Measurements from ENCODE around the gene TP53BP1. TPM values are rescaled to one million over a fixed set of nuclear protein-coding genes. Genes with fewer than 3 reads are reported as not detected.
"Not testable (repeated sequence)": the region's sequence is repeated elsewhere in the genome, so short reads cannot be mapped to it uniquely, and the experiment has no call there.

TP53BP1 gene
- polyA plus RNA-seq, 1 donor from 2014 or later = 98.7 TPM

DNA sequence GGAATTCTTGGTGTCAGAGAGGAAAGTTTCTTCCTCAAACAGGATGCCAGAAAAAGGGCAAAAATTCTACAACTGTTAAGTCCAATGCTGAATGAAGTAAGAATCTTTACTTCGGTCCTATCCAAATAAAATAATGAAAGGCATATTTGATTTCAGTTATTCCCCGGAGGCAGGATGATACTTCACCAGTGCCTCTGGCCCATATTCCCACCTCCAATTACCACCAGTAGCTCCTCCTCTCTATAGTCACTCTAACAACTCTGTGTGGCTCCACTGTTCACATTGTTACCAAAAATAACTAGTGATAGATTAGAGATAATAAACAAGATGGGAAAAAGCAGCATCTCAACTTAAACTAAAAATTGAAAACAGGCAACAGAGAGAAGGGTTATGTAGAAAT is 45.1 kb upstream of the TP53BP1 start:
- Histone ChIP-seq H3K9me2 (ENCODE audit: insufficient read depth, low read length) (no peaks in the 10 kb centered on the region), H3K27ac (ENCODE audit: low read length) (no peak overlapping the region), H3K27me3 (ENCODE audit: insufficient read depth, low read depth, low read length) (no peaks in the 10 kb centered on the region), H3F3A (ENCODE audit: insufficient read depth, low read length, poor library complexity, severe bottlenecking) (no peaks in the 10 kb centered on the region), H3K4me2 (ENCODE audit: low read length) (no peak overlapping the region), H3K36me3 (ENCODE audit: insufficient read depth, low read length) (no peaks in the 10 kb centered on the region), H4K20me1 (ENCODE audit: insufficient read depth) (no peaks in the 10 kb centered on the region), H3K9ac (ENCODE audit: low read length) (no peak overlapping the region), H3K79me2 (replicated peaks; ENCODE audit: insufficient read depth, low read length) (no peaks in the 10 kb centered on the region), H3K9me3 (ENCODE audit: low read length) (no peaks in the 10 kb centered on the region), H3K4me3 (ENCODE audit: low read length) (no peak overlapping the region), H2AFZ (ENCODE audit: low read depth, low read length) (no peak overlapping the region)
- TF ChIP-seq CTCF (IDR thresholded peaks at IDR 0.05; ENCODE audit: poor library complexity, severe bottlenecking) (no peak), SMC3 (conservative IDR thresholded peaks at IDR 0.05; ENCODE audit: poor library complexity) (no peak), EP300 (conservative IDR thresholded peaks at IDR 0.05; ENCODE audit: poor library complexity, severe bottlenecking) (no peak), RAD21 (conservative IDR thresholded peaks at IDR 0.05) (no peak), POLR2AphosphoS5 (IDR thresholded peaks at IDR 0.05) (no peak), TAF1 (IDR thresholded peaks at IDR 0.05; ENCODE audit: low read depth) (no peak), MXI1 (conservative IDR thresholded peaks at IDR 0.05; ENCODE audit: poor library complexity, severe bottlenecking) (no peak), EZH2 (IDR thresholded peaks at IDR 0.05; ENCODE audit: borderline replicate concordance, insufficient read depth, low read length, poor library complexity, severe bottlenecking) (no peak)
- TF ChIP-seq, protein P1, sequence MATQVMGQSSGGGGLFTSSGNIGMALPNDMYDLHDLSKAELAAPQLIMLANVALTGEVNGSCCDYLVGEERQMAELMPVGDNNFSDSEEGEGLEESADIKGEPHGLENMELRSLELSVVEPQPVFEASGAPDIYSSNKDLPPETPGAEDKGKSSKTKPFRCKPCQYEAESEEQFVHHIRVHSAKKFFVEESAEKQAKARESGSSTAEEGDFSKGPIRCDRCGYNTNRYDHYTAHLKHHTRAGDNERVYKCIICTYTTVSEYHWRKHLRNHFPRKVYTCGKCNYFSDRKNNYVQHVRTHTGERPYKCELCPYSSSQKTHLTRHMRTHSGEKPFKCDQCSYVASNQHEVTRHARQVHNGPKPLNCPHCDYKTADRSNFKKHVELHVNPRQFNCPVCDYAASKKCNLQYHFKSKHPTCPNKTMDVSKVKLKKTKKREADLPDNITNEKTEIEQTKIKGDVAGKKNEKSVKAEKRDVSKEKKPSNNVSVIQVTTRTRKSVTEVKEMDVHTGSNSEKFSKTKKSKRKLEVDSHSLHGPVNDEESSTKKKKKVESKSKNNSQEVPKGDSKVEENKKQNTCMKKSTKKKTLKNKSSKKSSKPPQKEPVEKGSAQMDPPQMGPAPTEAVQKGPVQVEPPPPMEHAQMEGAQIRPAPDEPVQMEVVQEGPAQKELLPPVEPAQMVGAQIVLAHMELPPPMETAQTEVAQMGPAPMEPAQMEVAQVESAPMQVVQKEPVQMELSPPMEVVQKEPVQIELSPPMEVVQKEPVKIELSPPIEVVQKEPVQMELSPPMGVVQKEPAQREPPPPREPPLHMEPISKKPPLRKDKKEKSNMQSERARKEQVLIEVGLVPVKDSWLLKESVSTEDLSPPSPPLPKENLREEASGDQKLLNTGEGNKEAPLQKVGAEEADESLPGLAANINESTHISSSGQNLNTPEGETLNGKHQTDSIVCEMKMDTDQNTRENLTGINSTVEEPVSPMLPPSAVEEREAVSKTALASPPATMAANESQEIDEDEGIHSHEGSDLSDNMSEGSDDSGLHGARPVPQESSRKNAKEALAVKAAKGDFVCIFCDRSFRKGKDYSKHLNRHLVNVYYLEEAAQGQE (IDR thresholded peaks at IDR 0.05; ENCODE audit: borderline replicate concordance) = no peak

GRCh38 chr15:43534897-43535296 is 41.9 kb upstream of the TP53BP1 start:
- Histone ChIP-seq H3K9me2 (ENCODE audit: insufficient read depth, low read length) (no peaks in the 10 kb centered on the region), H3F3A (ENCODE audit: insufficient read depth, low read length, poor library complexity, severe bottlenecking) (no peaks in the 10 kb centered on the region), H3K9ac (ENCODE audit: low read length) (no peak overlapping the region), H3K27ac (ENCODE audit: low read length) (no peak overlapping the region), H2AFZ (ENCODE audit: low read depth, low read length) (no peak overlapping the region), H3K27me3 (ENCODE audit: insufficient read depth, low read depth, low read length) (no peaks in the 10 kb centered on the region), H3K9me3 (ENCODE audit: low read length) (no peaks in the 10 kb centered on the region), H3K36me3 (ENCODE audit: insufficient read depth, low read length) (peaks cover 4% of the 10 kb centered on the region), H3K4me3 (ENCODE audit: low read length) (no peak overlapping the region), H3K79me2 (replicated peaks; ENCODE audit: insufficient read depth, low read length) (no peaks in the 10 kb centered on the region), H3K4me2 (ENCODE audit: low read length) (no peak overlapping the region), H4K20me1 (ENCODE audit: insufficient read depth) (no peaks in the 10 kb centered on the region)
- no peak for TF ChIP-seq TAF1 (IDR thresholded peaks at IDR 0.05; ENCODE audit: low read depth)
- TF ChIP-seq, protein P1 (IDR thresholded peaks at IDR 0.05; ENCODE audit: borderline replicate concordance) = no peak
- no peak for TF ChIP-seq EZH2 (IDR thresholded peaks at IDR 0.05; ENCODE audit: borderline replicate concordance, insufficient read depth, low read length, poor library complexity, severe bottlenecking)
- no peak for TF ChIP-seq SMC3 (conservative IDR thresholded peaks at IDR 0.05; ENCODE audit: poor library complexity)

GRCh38 chr15:43532826-43533225 is 39.9 kb upstream of the TP53BP1 start:
- H3F3A ChIP-seq (ENCODE audit: insufficient read depth, low read length, poor library complexity, severe bottlenecking); H3K36me3 ChIP-seq (ENCODE audit: insufficient read depth, low read length); H3K27me3 ChIP-seq (ENCODE audit: insufficient read depth, low read depth, low read length); H3K27ac ChIP-seq (ENCODE audit: low read length); H4K20me1 ChIP-seq (ENCODE audit: insufficient read depth); H3K9ac ChIP-seq (ENCODE audit: low read length); H3K9me2 ChIP-seq (ENCODE audit: insufficient read depth, low read length); H3K4me2 ChIP-seq (ENCODE audit: low read length); H3K9me3 ChIP-seq (ENCODE audit: low read length); H3K79me2 ChIP-seq (replicated peaks; ENCODE audit: insufficient read depth, low read length); H2AFZ ChIP-seq (ENCODE audit: low read depth, low read length); H3K4me3 ChIP-seq (ENCODE audit: low read length): not testable (repeated sequence)

Data from neural cell (in vitro differentiated cells).